ACHN (cell line): Measurements from ENCODE around the gene TEX19.
"Not testable (repeated sequence)": the region's sequence is repeated elsewhere in the genome, so short reads cannot be mapped to it uniquely, and the experiment has no call there.

Source experiments
- DNase-seq: peaks from one replicate; pipeline ENCODE4 v3.0.0-alpha.2; 2015
- in situ Hi-C: cut with HindIII; loops from 2 replicates; pipeline ENCODE4 v1.10.0; 2017; ENCODE audit warnings: low sequenced_read_pairs, low pct_ligation_motif_present, low pct_unique_long_range_greater_than_20kb

Gene TEX19

GRCh38 chr17:82396601-82397435 lies 37.8 kb downstream of the TEX19 start:
- in situ Hi-C loops, result no loop called here
- DNase-seq, result no peak

GRCh38 chr17:82397449-82398335 lies 38.6 kb downstream of the TEX19 start:
- in situ Hi-C loops, result no loop called here
- no peak for DNase-seq

GRCh38 chr17:82399041-82399441 lies 40.0 kb downstream of the TEX19 start:
- in situ Hi-C loops, result no loop called here
- DNase-seq, result no peak

GRCh38 chr17:82399601-82400101 lies 40.6 kb downstream of the TEX19 start:
- in situ Hi-C loops, result no loop called here
- DNase-seq, result no peak

GRCh38 chr17:82400206-82400605 lies 41.2 kb downstream of the TEX19 start:
- in situ Hi-C loops, result no loop called here
- DNase-seq, result no peak

- no peak for DNase-seq
- in situ Hi-C loops, result no loop called here
Measured at GRCh38 chr17:82400830-82401229, 41.8 kb downstream of the TEX19 start.

- in situ Hi-C loops, result no loop called here
- peak; percentile 84 for DNase-seq
Measured at GRCh38 chr17:82402865-82403264, 43.8 kb downstream of the TEX19 start.

GRCh38 chr17:82403662-82404660 lies 44.9 kb downstream of the TEX19 start:
- in situ Hi-C loops, result no loop called here
- no peak for DNase-seq

- no peak for DNase-seq
- in situ Hi-C loops, result no loop called here
Measured at GRCh38 chr17:82405051-82405450, 46.0 kb downstream of the TEX19 start.

GRCh38 chr17:82406131-82406671 lies 47.2 kb downstream of the TEX19 start:
- DNase-seq, result no peak
- in situ Hi-C loops, result no loop called here

GRCh38 chr17:82407255-82407654 lies 48.2 kb downstream of the TEX19 start:
- in situ Hi-C loops, result no loop called here
- peak; percentile 60 for DNase-seq

- no peak for DNase-seq
- in situ Hi-C loops, result no loop called here
Measured at GRCh38 chr17:82408288-82408937, 49.4 kb downstream of the TEX19 start.

- in situ Hi-C loops, result no loop called here
- DNase-seq, result no peak
Measured at GRCh38 chr17:82408938-82409318, 49.9 kb downstream of the TEX19 start.

- no peak for DNase-seq
- in situ Hi-C loops, result no loop called here
Measured at GRCh38 chr17:82410014-82410716, 51.1 kb downstream of the TEX19 start.

- in situ Hi-C loops, result no loop called here
Measured at GRCh38 chr17:82411396-82412053, 52.5 kb downstream of the TEX19 start.

GRCh38 chr17:82412081-82412480 lies 53.0 kb downstream of the TEX19 start:
- DNase-seq, in situ Hi-C loops: not testable (repeated sequence)

More at GRCh38 chr17:82411396-82412053, 52.5 kb downstream of the TEX19 start:
- no peak for DNase-seq
